GM12878 (cell line): ENCODE measurements around the gene ARL5C. TPM values are rescaled to one million over a fixed set of nuclear protein-coding genes. Genes with fewer than 3 reads are reported as not detected.

Experiments
- ATAC-seq: fragments of 200-7000 bp; cut with Tn5 transposase; 3 replicates; pipeline ENCODE4 v1.9.1; 2020; ENCODE audit warnings: mild to moderate bottlenecking, moderate library complexity
- BruUV-seq: library from RNA; stranded (reverse); fragments of 400-500 nt; replicated peaks from 2 replicates; lab custom pipeline; 2021; lab: Mats Ljungman, UMichigan
- CTCF ChIA-PET: fragments of 300-600 bp; sonication (Branson Sonifier 250); formaldehyde crosslinking; extraction: SDS; loops from one replicate; lab custom pipeline; 2021; ENCODE audit warnings: inconsistent platforms; lab: Yijun Ruan, JAX
- POLR2A ChIA-PET: fragments of 350-600 bp; formaldehyde crosslinking; extraction: SDS; loops from one replicate; lab custom pipeline; 2021; ENCODE audit warnings: inconsistent platforms; lab: Charles Lee
- RAD21 ChIA-PET: fragments of 300-600 bp; sonication (Branson Sonifier 250); formaldehyde crosslinking; loops from one replicate; lab custom pipeline; 2023; ENCODE audit warnings: antibody characterized with exemption; ENCODE audit not compliant: unreplicated experiment; lab: Charles Lee
- SMC1A ChIA-PET: fragments of 300-600 bp; sonication (Branson Sonifier 250); formaldehyde crosslinking; loops from one replicate; lab custom pipeline; 2023; ENCODE audit not compliant: unreplicated experiment, uncharacterized antibody; lab: Charles Lee
- DNase-seq: peaks from one replicate; pipeline ENCODE4 v3.0.0-alpha.2; 2011; ENCODE audit warnings: low read depth, low spot score
- FAIRE-seq: peaks from 3 replicates; lab custom pipeline; 2011; peaks lifted over from hg19 to GRCh38; lab: Jason Lieb, UNC
- H2AFZ ChIP-seq: 2 replicates; pipeline ENCODE4 v1.6.0; 2011; ENCODE audit warnings: low read depth, low read length, control low read depth; ENCODE audit not compliant: control insufficient read depth
- H3K27ac ChIP-seq: 2 replicates; pipeline ENCODE4 v1.5.1; 2011; ENCODE audit warnings: control low read depth; ENCODE audit not compliant: control insufficient read depth, insufficient read depth
- H3K27me3 ChIP-seq, 2 experiments: replicated peaks in 1 of 2; 2 replicates each; pipeline versions ENCODE4 v1.6.0 to v1.6.1; 2011; ENCODE audit warnings: low read length in 1 of 2; ENCODE audit not compliant: control insufficient read depth in 2 of 2, insufficient read depth in 2 of 2
- H3K36me3 ChIP-seq, 2 experiments: 2 replicates each; pipeline ENCODE4 v1.5.1; 2011; ENCODE audit warnings: low read length in 1 of 2; ENCODE audit not compliant: control insufficient read depth in 2 of 2, insufficient read depth in 2 of 2
- H3K4me1 ChIP-seq: 2 replicates; pipeline ENCODE4 v1.6.1; 2011; ENCODE audit warnings: mild to moderate bottlenecking, low read length, moderate library complexity, mixed read lengths; ENCODE audit not compliant: control insufficient read depth, insufficient read depth
- H3K4me2 ChIP-seq: 2 replicates; pipeline ENCODE4 v1.6.0; 2011; ENCODE audit warnings: control low read depth; ENCODE audit not compliant: control insufficient read depth, insufficient read depth
- H3K4me3 ChIP-seq: fragments of 200-600 bp; sonication (generic); 2 replicates; pipeline ENCODE4 v1.5.1; 2016
- H3K79me2 ChIP-seq: 2 replicates; pipeline ENCODE4 v1.6.0; 2011; ENCODE audit warnings: low read length; ENCODE audit not compliant: control insufficient read depth, insufficient read depth
- H3K9ac ChIP-seq: 2 replicates; pipeline ENCODE4 v1.8.0; 2011; ENCODE audit warnings: low read length, control low read depth, mixed read lengths; ENCODE audit not compliant: control insufficient read depth, insufficient read depth
- H3K9me3 ChIP-seq: replicated peaks from 3 replicates; pipeline ENCODE4 v1.5.1; 2011; ENCODE audit warnings: mild to moderate bottlenecking, low read length; ENCODE audit not compliant: control insufficient read depth, insufficient read depth
- H4K20me1 ChIP-seq: 2 replicates; pipeline ENCODE4 v1.6.0; 2011; ENCODE audit not compliant: control insufficient read depth, insufficient read depth
- ASH2L ChIP-seq: fragments of 300-600, 200-600 bp; sonication (generic); IDR thresholded peaks from 2 replicates; pipeline ENCODE4 v1.6.1; 2017; ENCODE audit warnings: low read depth, mild to moderate bottlenecking, borderline replicate concordance
- CBX3 ChIP-seq: fragments of 200-600 bp; sonication (generic); IDR thresholded peaks from 2 replicates; pipeline ENCODE4 v1.6.1; 2016; ENCODE audit warnings: low read depth, borderline replicate concordance
- CTCF ChIP-seq, 3 experiments: IDR thresholded peaks in 2 of 3; conservative IDR thresholded peaks in 1 of 3; 2 replicates each; pipeline ENCODE4 v1.5.1; 2011; ENCODE audit warnings: low read depth in 3 of 3, low read length in 3 of 3, mild to moderate bottlenecking in 3 of 3, control low read depth in 2 of 3, moderate library complexity in 2 of 3, inconsistent platforms in 1 of 3, mixed read lengths in 1 of 3; ENCODE audit not compliant: control insufficient read depth in 2 of 3, insufficient read depth in 1 of 3; ENCODE audit errors: extremely low read depth in 1 of 3
- FOS ChIP-seq: IDR thresholded peaks from 3 replicates; pipeline ENCODE4 v1.6.1; 2011; ENCODE audit warnings: borderline replicate concordance; ENCODE audit not compliant: insufficient read length; ENCODE audit errors: extremely low read depth
- IKZF2 ChIP-seq, 2 experiments: fragments of 450-650 bp; IDR thresholded peaks; 2 replicates each; pipeline ENCODE4 v1.6.1; 2017; ENCODE audit warnings: mild to moderate bottlenecking in 2 of 2, moderate library complexity in 2 of 2
- KDM1A ChIP-seq: fragments of 200-600 bp; sonication (generic); IDR thresholded peaks from 2 replicates; pipeline ENCODE4 v1.6.1; 2016; ENCODE audit warnings: borderline replicate concordance
- MTA3 ChIP-seq: IDR thresholded peaks from 2 replicates; pipeline ENCODE4 v1.6.1; 2012; ENCODE audit warnings: low read length, inconsistent platforms, borderline replicate concordance
- NFIC ChIP-seq: IDR thresholded peaks from 2 replicates; pipeline ENCODE4 v1.6.1; 2012; ENCODE audit warnings: low read depth, mild to moderate bottlenecking, inconsistent platforms, low read length, moderate library complexity
- NR2C2 ChIP-seq: IDR thresholded peaks from 2 replicates; pipeline ENCODE4 v1.6.1; 2011; ENCODE audit warnings: borderline replicate concordance, low read depth; ENCODE audit not compliant: control insufficient read depth, insufficient read length
- PML ChIP-seq: IDR thresholded peaks from 2 replicates; pipeline ENCODE4 v1.6.1; 2012; ENCODE audit warnings: low read length, inconsistent platforms
- WGBS: methylation state at CpG from one replicate; pipeline ENCODE4 v1.1.6; 2016; ENCODE audit warnings: low lambda C conversion rate; ENCODE audit not compliant: insufficient replicate concordance, insufficient coverage; ENCODE audit errors: missing lambda C conversion rate; 5-methylcytosine and 5-hydroxymethylcytosine counted together
- in situ Hi-C: fragments of 300-500 bp; cut with MboI; formaldehyde crosslinking; loops from 9 replicates; pipeline ENCODE4 v1.14.3; 2018; ENCODE audit warnings: mixed read lengths
- intact Hi-C: fragments of 100-400 bp; cut with micrococcal nuclease; formaldehyde crosslinking; loops from one replicate; pipeline ENCODE4 v1.14.2; 2022; ENCODE audit not compliant: unreplicated experiment
- polyA plus RNA-seq, 11 experiments: library from polyadenylated mRNA; depleted of rRNA in 4 of 11; unstranded in 6 of 11; stranded (reverse) in 5 of 11; fragments of >200 nt; fragmentation: Nextera tagmentation in 4 of 11; fragmentation: Illumina TruSeq in 1 of 11; extraction: Ambion mirVana in 4 of 11; extraction: Trizol in 1 of 11; gene quantifications; 1 replicate in 1 of 11; 2 replicates in 10 of 11; pipeline versions ENCODE4 v1.2.1 to v1.2.3, GENCODE V29; 2011 to 2016; ENCODE audit warnings: inconsistent platforms in 2 of 11, missing spikeins in 2 of 11, low read depth in 1 of 11
- total RNA-seq, 4 experiments: library from RNA; depleted of rRNA in 3 of 4; stranded (reverse); fragments of >200 nt in 3 of 4; fragmentation: Illumina TruSeq in 1 of 4; extraction: Trizol in 1 of 4; gene quantifications; 2 replicates each; pipeline versions ENCODE4 v1.2.1 to v1.2.3, GENCODE V29; 2013 to 2021
- TF ChIP-seq, protein P1 (sequence below): IDR thresholded peaks from 2 replicates; pipeline ENCODE4 v1.6.1; 2012; ENCODE audit warnings: low read depth, low read length, improper control_type of control experiment
- TF ChIP-seq, protein P2 (sequence below): IDR thresholded peaks from 2 replicates; pipeline ENCODE4 v1.6.1; 2011; ENCODE audit warnings: low read depth, mild to moderate bottlenecking, low read length, moderate library complexity, borderline replicate concordance; ENCODE audit errors: extremely low read depth
- TF ChIP-seq, protein P3 (sequence below): fragments of 450-650 bp; conservative IDR thresholded peaks from 2 replicates; pipeline ENCODE4 v1.6.1; 2017; ENCODE audit warnings: mild to moderate bottlenecking, moderate library complexity
- TF ChIP-seq, protein P4 (sequence below): fragments of 450-650 bp; IDR thresholded peaks from 2 replicates; pipeline ENCODE4 v1.6.1; 2017; ENCODE audit warnings: mild to moderate bottlenecking, low read depth, inconsistent platforms; ENCODE audit not compliant: poor library complexity, severe bottlenecking

Gene ARL5C
- total and polyA plus RNA-seq, 10 of the 15 experiments (the other 5 are each of a cell fraction or from before 2014, with no cell fraction given) = not detected

GRCh38 chr17:39213852-39214251 is 47.9 kb upstream of the ARL5C start (continued):
- no peak for TF ChIP-seq CTCF (IDR thresholded peaks at IDR 0.05 in 2 of 3, conservative IDR thresholded peaks at IDR 0.05 in 1 of 3; ENCODE audit: control insufficient read depth in 2 of 3, extremely low read depth in 1 of 3, insufficient read depth in 1 of 3, low read depth in 3 of 3, low read length in 3 of 3)
- TF ChIP-seq, protein P1, sequence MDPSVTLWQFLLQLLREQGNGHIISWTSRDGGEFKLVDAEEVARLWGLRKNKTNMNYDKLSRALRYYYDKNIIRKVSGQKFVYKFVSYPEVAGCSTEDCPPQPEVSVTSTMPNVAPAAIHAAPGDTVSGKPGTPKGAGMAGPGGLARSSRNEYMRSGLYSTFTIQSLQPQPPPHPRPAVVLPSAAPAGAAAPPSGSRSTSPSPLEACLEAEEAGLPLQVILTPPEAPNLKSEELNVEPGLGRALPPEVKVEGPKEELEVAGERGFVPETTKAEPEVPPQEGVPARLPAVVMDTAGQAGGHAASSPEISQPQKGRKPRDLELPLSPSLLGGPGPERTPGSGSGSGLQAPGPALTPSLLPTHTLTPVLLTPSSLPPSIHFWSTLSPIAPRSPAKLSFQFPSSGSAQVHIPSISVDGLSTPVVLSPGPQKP = no peak
- TF ChIP-seq, protein P2, sequence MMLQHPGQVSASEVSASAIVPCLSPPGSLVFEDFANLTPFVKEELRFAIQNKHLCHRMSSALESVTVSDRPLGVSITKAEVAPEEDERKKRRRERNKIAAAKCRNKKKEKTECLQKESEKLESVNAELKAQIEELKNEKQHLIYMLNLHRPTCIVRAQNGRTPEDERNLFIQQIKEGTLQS = no peak
- TF ChIP-seq, all 136 proteins: peak for 0

GRCh38 chr17:39212841-39213480 is 47.0 kb upstream of the ARL5C start:
- Histone ChIP-seq H3K36me3 (no peaks in the 10 kb centered on the region), H3K4me2 (no peak overlapping the region), H3K27ac (no peak overlapping the region), H3K9ac (no peak overlapping the region), H3K27me3 (peaks cover 2 to 3% of the 10 kb centered on the region in 2 experiments; a peak in 1 of 4 replicates), H3K79me2 (no peaks in the 10 kb centered on the region), H4K20me1 (no peaks in the 10 kb centered on the region), H3K9me3 (no peaks in the 10 kb centered on the region), H3K4me3 (no peak overlapping the region), H2AFZ (no peak overlapping the region), H3K4me1 (peaks cover 20% of the 10 kb centered on the region)
- ChIA-PET SMC1A (no interaction called here), CTCF (interaction anchor here (0.6 to 1.0 kb wide), 3 partner anchors 19 to 442 kb away, joined by 3 to 5 read pairs (median 3); no protein-coding TSS in a partner anchor), POLR2A (no interaction called here), RAD21 (no interaction called here)
- ATAC-seq = no peak
- intact Hi-C loops = no loop called here
- DNase-seq = no peak
- no TSS peak for BruUV-seq
- 49% methylated on average over 16 of the region's 16 CpGs for WGBS
- FAIRE-seq = no peak
- in situ Hi-C loops = no loop called here
- TF ChIP-seq, protein P3, sequence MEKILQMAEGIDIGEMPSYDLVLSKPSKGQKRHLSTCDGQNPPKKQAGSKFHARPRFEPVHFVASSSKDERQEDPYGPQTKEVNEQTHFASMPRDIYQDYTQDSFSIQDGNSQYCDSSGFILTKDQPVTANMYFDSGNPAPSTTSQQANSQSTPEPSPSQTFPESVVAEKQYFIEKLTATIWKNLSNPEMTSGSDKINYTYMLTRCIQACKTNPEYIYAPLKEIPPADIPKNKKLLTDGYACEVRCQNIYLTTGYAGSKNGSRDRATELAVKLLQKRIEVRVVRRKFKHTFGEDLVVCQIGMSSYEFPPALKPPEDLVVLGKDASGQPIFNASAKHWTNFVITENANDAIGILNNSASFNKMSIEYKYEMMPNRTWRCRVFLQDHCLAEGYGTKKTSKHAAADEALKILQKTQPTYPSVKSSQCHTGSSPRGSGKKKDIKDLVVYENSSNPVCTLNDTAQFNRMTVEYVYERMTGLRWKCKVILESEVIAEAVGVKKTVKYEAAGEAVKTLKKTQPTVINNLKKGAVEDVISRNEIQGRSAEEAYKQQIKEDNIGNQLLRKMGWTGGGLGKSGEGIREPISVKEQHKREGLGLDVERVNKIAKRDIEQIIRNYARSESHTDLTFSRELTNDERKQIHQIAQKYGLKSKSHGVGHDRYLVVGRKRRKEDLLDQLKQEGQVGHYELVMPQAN = no peak
- no peak for TF ChIP-seq IKZF2 (IDR thresholded peaks at IDR 0.05)
- no peak for TF ChIP-seq KDM1A
- TF ChIP-seq FOS = no peak
- TF ChIP-seq, protein P4, sequence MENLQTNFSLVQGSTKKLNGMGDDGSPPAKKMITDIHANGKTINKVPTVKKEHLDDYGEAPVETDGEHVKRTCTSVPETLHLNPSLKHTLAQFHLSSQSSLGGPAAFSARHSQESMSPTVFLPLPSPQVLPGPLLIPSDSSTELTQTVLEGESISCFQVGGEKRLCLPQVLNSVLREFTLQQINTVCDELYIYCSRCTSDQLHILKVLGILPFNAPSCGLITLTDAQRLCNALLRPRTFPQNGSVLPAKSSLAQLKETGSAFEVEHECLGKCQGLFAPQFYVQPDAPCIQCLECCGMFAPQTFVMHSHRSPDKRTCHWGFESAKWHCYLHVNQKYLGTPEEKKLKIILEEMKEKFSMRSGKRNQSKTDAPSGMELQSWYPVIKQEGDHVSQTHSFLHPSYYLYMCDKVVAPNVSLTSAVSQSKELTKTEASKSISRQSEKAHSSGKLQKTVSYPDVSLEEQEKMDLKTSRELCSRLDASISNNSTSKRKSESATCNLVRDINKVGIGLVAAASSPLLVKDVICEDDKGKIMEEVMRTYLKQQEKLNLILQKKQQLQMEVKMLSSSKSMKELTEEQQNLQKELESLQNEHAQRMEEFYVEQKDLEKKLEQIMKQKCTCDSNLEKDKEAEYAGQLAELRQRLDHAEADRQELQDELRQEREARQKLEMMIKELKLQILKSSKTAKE = no peak
- no peak for TF ChIP-seq ASH2L
- no peak for TF ChIP-seq MTA3
- TF ChIP-seq CBX3 = no peak
- TF ChIP-seq NR2C2 = no peak
- no peak for TF ChIP-seq NFIC
- no peak for TF ChIP-seq PML
